ENCODE measurements around the gene FBXL2. TPM values are rescaled to one million over a fixed set of nuclear protein-coding genes. Genes with fewer than 3 reads are reported as not detected.

FBXL2 gene
- total RNA-seq, 1 donor from 2014 or later = 16.0 TPM

- Mint-ChIP-seq H3K27me3 (ENCODE audit: unreplicated experiment) (no peaks in the 10 kb centered on the region), H3K9me3 (ENCODE audit: unreplicated experiment) (no peaks in the 10 kb centered on the region), H3K4me1 (ENCODE audit: unreplicated experiment) (peaks cover under 1% of the 10 kb centered on the region), H3K4me3 (ENCODE audit: unreplicated experiment) (no peak overlapping the region), H3K36me3 (ENCODE audit: unreplicated experiment) (peaks cover 27% of the 10 kb centered on the region), H3K27ac (ENCODE audit: unreplicated experiment) (no peak overlapping the region)
- TF ChIP-seq, protein P1, sequence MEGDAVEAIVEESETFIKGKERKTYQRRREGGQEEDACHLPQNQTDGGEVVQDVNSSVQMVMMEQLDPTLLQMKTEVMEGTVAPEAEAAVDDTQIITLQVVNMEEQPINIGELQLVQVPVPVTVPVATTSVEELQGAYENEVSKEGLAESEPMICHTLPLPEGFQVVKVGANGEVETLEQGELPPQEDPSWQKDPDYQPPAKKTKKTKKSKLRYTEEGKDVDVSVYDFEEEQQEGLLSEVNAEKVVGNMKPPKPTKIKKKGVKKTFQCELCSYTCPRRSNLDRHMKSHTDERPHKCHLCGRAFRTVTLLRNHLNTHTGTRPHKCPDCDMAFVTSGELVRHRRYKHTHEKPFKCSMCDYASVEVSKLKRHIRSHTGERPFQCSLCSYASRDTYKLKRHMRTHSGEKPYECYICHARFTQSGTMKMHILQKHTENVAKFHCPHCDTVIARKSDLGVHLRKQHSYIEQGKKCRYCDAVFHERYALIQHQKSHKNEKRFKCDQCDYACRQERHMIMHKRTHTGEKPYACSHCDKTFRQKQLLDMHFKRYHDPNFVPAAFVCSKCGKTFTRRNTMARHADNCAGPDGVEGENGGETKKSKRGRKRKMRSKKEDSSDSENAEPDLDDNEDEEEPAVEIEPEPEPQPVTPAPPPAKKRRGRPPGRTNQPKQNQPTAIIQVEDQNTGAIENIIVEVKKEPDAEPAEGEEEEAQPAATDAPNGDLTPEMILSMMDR (IDR thresholded peaks at IDR 0.05) = no peak
- no peak for DNase-seq (ENCODE audit: extremely low spot score, unreplicated experiment)
Measured at GRCh38 chr3:33377931-33378330, 100.7 kb downstream of the FBXL2 start.

DNA sequence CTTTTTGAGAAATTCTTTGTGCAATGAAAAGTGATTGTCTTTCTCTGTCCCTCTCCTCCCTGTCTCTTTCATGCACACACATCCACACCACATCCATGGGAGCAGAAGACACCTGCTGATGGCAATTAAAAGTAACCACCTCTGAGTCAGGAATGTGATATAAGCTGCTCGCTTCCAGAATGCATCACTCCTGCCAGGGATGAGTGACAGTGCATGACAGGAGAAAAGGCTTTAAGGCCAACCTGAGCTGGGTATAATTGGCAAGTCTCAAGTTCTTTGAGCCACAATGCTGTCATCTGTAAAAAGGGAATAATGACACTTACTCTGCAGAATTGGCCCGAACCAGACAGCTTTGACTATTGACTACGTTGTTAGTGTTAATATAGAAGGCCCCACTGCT lies 103.4 kb downstream of the FBXL2 start:
- Mint-ChIP-seq H3K27ac (ENCODE audit: unreplicated experiment) (no peak overlapping the region), H3K27me3 (ENCODE audit: unreplicated experiment) (no peaks in the 10 kb centered on the region), H3K36me3 (ENCODE audit: unreplicated experiment) (peaks cover 32% of the 10 kb centered on the region)

DNA sequence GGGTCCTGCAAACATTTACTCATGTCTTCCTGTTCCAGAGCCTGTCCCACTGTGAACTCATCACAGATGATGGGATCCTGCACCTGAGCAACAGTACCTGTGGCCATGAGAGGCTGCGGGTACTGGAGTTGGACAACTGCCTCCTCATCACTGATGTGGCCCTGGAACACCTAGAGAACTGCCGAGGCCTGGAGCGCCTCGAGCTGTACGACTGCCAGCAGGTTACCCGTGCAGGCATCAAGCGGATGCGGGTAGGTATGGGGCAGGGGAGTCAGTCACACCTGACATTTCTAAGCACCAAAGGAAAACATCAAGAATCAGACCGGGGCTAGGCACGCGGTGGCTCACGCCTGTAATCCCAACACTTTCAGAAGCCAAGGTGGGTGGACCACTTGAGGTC lies 106.7 kb downstream of the FBXL2 start:
- Mint-ChIP-seq H3K4me1 (ENCODE audit: unreplicated experiment) (no peaks in the 10 kb centered on the region), H3K27ac (ENCODE audit: unreplicated experiment) (no peak overlapping the region), H3K27me3 (ENCODE audit: unreplicated experiment) (no peaks in the 10 kb centered on the region), H3K36me3 (ENCODE audit: unreplicated experiment) (peaks cover 34% of the 10 kb centered on the region), H3K4me3 (ENCODE audit: unreplicated experiment) (no peak overlapping the region), H3K9me3 (ENCODE audit: unreplicated experiment) (no peaks in the 10 kb centered on the region)
- TF ChIP-seq, protein P1 (IDR thresholded peaks at IDR 0.05) = no peak
- no peak for DNase-seq (ENCODE audit: extremely low spot score, unreplicated experiment)

More for the DNA sequence above, 103.4 kb downstream of the FBXL2 start:
- H3K4me3 Mint-ChIP-seq (ENCODE audit: unreplicated experiment) = no peak overlapping the region
- no peaks in the 10 kb centered on the region for H3K9me3 Mint-ChIP-seq (ENCODE audit: unreplicated experiment)
- TF ChIP-seq, protein P1 (IDR thresholded peaks at IDR 0.05) = no peak
- no peak for DNase-seq (ENCODE audit: extremely low spot score, unreplicated experiment)
- H3K4me1 Mint-ChIP-seq (ENCODE audit: unreplicated experiment) = no peaks in the 10 kb centered on the region

- no peak overlapping the region for H3K4me3 Mint-ChIP-seq (ENCODE audit: unreplicated experiment)
- DNase-seq (ENCODE audit: extremely low spot score, unreplicated experiment) = no peak
- TF ChIP-seq, protein P1 (IDR thresholded peaks at IDR 0.05) = no peak
- H3K9me3 Mint-ChIP-seq (ENCODE audit: unreplicated experiment) = no peaks in the 10 kb centered on the region
- H3K27me3 Mint-ChIP-seq (ENCODE audit: unreplicated experiment) = no peaks in the 10 kb centered on the region
- H3K27ac Mint-ChIP-seq (ENCODE audit: unreplicated experiment) = no peak overlapping the region
- peaks cover 45% of the 10 kb centered on the region for H3K36me3 Mint-ChIP-seq (ENCODE audit: unreplicated experiment)
- no peaks in the 10 kb centered on the region for H3K4me1 Mint-ChIP-seq (ENCODE audit: unreplicated experiment)
Measured at GRCh38 chr3:33385423-33385822, 108.2 kb downstream of the FBXL2 start.

DNA sequence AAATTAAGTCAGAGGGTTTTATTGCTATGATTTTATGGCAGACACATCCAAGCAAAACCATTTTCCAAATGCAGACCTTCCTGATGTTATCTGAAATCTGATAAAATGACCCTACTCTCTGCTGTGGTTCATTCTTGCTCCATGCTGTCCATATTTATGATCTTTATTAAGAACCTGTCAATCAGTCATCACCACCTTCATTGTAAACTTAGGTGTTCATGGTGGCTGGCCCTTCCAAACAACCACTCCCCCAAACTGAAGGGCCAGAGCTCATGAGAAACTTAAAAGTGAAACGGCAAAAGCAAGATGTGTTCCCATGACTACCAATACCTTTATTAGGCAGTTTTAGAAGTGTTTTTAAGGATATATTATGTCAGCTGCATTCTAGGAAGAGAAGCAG lies 109.4 kb downstream of the FBXL2 start:
- no peak overlapping the region for H3K27ac Mint-ChIP-seq (ENCODE audit: unreplicated experiment)
- TF ChIP-seq, protein P1 (IDR thresholded peaks at IDR 0.05) = no peak
- H3K4me1 Mint-ChIP-seq (ENCODE audit: unreplicated experiment) = peaks cover 5% of the 10 kb centered on the region
- no peak for DNase-seq (ENCODE audit: extremely low spot score, unreplicated experiment)
- H3K4me3 Mint-ChIP-seq (ENCODE audit: unreplicated experiment) = no peak overlapping the region
- peaks cover 49% of the 10 kb centered on the region for H3K36me3 Mint-ChIP-seq (ENCODE audit: unreplicated experiment)
- no peaks in the 10 kb centered on the region for H3K27me3 Mint-ChIP-seq (ENCODE audit: unreplicated experiment)
- no peaks in the 10 kb centered on the region for H3K9me3 Mint-ChIP-seq (ENCODE audit: unreplicated experiment)

Measured in osteocyte (in vitro differentiated cells).